ENCODE measurements around the gene WASHC2C.
"Not testable (repeated sequence)": the region's sequence is repeated elsewhere in the genome, so short reads cannot be mapped to it uniquely, and the experiment has no call there.

WASHC2C gene

GRCh38 chr10:45820107-45820830 lies 93.2 kb downstream of the WASHC2C start:
- DNase-seq: not testable (repeated sequence)

GRCh38 chr10:45822918-45823317 lies 95.9 kb downstream of the WASHC2C start:
- DNase-seq: not testable (repeated sequence)
